HFF-Myc (cell line): ENCODE results near the gene EEF1G.
A peak's percentile ranks its signal among the peaks of the same experiment; 100 is the strongest.
"Not testable (repeated sequence)": the region's sequence is repeated elsewhere in the genome, so short reads cannot be mapped to it uniquely, and the experiment has no call there.

Experiments
- DNase-seq: peaks from one replicate; pipeline ENCODE4 v3.0.0-alpha.2; 2011; ENCODE audit warnings: low read depth; ENCODE audit errors: extremely low read depth
- H3K4me3 ChIP-seq: replicated peaks from 2 replicates; pipeline ENCODE4 v1.5.1; 2011; ENCODE audit warnings: low read depth, mild to moderate bottlenecking, control low read depth, low read length
- TF ChIP-seq, protein P1 (sequence below): IDR thresholded peaks from 2 replicates; pipeline ENCODE4 v1.5.1; 2012; ENCODE audit warnings: mild to moderate bottlenecking, low read depth, low read length, control low read depth; ENCODE audit errors: missing control alignments

EEF1G gene

DNA sequence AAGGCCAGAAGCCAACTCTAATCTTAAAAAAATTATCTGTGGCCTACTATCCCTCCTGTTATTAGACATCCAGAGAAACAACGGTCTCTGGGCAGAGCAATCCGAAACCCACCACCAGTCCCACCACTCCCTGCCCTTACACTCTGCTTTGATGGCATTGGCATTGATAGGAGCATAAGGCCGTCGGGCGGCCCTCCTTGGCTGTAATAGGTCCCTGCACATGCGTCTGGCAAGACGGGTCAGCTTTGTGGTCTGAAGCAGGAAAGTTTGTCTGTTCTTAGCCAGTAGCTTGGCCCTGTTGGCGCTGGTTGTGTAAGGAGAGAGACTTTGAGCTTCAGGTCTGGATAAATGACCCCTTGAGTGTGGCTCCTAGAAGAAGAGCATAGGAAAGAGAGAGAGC lies 21.4 kb upstream of the EEF1G start:
- no peak for DNase-seq
- H3K4me3 ChIP-seq = no peak overlapping the region
- TF ChIP-seq, protein P1, sequence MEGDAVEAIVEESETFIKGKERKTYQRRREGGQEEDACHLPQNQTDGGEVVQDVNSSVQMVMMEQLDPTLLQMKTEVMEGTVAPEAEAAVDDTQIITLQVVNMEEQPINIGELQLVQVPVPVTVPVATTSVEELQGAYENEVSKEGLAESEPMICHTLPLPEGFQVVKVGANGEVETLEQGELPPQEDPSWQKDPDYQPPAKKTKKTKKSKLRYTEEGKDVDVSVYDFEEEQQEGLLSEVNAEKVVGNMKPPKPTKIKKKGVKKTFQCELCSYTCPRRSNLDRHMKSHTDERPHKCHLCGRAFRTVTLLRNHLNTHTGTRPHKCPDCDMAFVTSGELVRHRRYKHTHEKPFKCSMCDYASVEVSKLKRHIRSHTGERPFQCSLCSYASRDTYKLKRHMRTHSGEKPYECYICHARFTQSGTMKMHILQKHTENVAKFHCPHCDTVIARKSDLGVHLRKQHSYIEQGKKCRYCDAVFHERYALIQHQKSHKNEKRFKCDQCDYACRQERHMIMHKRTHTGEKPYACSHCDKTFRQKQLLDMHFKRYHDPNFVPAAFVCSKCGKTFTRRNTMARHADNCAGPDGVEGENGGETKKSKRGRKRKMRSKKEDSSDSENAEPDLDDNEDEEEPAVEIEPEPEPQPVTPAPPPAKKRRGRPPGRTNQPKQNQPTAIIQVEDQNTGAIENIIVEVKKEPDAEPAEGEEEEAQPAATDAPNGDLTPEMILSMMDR = no peak

DNA sequence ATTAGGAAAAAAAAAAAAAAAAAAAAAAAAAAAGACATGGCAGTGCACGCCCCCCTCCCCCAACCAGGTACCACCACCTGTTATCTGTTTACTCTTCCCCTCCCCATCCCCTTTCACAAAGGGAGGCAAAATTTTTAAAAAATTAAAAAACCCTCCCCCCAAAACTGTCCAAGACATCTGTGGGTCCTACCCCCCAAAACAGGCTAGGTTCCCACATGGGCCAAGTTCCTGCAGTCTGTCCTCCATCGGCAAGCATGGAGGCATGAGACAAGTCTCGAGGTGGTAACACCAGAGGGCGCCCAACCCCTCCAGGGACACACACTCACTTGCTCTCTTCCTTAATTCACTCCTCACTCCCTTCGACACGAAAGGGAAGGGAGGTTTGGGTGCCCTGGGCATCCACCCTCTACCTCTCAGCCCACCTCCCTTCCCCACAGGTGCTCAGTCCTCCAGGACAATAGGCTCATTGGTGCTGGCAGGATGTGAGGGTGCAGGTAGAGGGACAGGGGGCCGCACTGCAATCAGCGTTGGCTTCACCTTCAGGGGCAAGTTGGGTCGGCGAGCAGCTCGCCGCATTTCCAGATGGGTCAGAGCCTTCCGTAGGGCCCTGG lies 19.8 kb upstream of the EEF1G start:
- TF ChIP-seq, protein P1 = peak; percentile 74
- DNase-seq = no peak

DNA sequence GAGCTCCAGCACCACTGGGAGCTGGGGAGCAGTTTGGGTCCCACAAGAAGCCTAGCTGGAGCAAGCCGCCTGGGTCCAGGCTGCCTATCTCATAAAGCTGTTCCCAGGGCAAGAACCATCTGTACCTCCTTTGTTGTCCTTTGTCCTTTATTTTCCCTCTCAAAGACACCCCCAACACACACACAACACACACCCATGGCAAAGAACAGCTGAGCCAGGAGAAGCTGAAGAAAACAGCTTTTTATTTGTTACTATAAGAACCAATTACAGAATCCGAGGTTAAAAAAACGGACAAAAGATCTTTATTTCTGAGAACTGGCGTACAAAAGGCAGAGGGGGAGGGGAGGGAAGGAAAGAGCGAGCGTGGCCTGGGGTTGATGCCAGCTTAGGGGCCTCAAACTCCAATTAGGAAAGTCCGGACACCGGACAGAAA lies 19.3 kb upstream of the EEF1G start:
- H3K4me3 ChIP-seq = no peak overlapping the region
- DNase-seq = no peak
- TF ChIP-seq, protein P1 = no peak

More for the DNA sequence above, 19.8 kb upstream of the EEF1G start:
- no peak overlapping the region for H3K4me3 ChIP-seq

DNA sequence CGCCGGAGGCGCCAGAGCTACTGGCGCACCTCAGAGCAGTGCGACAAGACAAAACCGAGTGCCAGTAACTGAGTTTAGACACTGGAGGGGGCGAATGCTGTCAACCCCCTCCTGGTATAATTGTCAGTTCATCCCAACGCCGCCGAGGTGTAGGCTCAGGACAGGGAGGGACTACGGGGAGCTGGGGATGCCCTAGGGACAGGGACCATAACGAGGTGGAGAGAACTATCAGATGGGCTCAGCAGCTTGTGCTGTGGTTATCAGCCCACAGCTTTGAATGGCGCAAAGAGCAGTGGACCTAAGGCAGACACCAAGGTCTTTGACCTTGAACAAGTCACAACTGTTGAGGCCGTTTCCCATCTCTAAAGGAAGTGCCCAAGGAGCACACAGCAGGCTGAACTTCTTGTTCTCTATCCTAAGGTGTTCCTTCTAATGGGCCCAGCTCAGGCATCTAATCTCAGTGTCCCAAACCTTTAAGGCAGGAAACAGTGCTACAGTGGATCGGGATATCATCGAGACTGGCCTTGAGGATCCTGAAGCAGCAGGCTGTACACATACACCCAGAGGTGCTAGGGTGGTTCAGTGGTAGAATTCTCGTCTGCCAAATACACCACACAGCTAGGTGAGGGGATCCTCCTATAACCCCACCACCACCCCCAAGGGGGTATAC lies 18.6 kb upstream of the EEF1G start:
- DNase-seq = no peak
- peak overlapping the region; percentile 94 for H3K4me3 ChIP-seq
- TF ChIP-seq, protein P1 = no peak

DNA sequence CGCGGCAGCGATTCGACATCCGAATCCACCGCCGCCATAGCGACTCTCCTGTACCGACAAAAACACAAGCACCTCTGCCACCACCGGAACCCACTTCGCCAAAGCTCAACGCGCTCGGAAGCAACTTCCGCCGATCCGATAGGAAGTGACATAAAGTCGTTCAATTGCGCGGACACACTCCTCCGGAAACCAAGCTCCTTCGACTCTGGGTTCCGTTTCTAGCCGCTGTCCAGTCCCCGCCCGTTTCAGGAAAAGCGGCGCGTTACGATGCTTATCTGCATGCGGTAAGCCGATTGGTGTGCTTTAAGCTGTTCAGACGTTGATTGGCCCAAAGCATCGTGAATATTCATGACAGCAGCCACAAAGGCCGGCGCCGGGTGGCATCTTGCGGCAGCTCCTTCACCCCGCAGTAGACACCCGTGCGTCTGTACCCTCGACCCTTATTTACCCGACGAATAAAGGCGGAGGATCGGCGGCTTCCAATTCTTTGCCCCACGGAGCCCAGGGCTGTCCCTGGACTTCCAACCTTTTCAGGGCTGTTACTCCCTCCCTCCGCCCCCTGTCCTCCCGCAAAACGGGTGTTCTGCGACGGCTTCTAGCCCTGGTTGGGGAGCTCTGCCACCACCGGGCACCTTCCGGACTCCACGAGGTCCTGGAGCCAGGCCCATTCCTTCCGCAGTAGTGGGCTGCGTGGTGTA lies 17.9 kb upstream of the EEF1G start, which contains the start of gene TUT1:
TSS of gene TUT1 (minus strand) at position 76 of the 698 bp plus-strand sequence. CDS start at position 38, 38 bp downstream.
- TF ChIP-seq, protein P1 = no peak
- peak; percentile 98 for DNase-seq
- H3K4me3 ChIP-seq = peak within 1 kb of the TSS; percentile 94

DNA sequence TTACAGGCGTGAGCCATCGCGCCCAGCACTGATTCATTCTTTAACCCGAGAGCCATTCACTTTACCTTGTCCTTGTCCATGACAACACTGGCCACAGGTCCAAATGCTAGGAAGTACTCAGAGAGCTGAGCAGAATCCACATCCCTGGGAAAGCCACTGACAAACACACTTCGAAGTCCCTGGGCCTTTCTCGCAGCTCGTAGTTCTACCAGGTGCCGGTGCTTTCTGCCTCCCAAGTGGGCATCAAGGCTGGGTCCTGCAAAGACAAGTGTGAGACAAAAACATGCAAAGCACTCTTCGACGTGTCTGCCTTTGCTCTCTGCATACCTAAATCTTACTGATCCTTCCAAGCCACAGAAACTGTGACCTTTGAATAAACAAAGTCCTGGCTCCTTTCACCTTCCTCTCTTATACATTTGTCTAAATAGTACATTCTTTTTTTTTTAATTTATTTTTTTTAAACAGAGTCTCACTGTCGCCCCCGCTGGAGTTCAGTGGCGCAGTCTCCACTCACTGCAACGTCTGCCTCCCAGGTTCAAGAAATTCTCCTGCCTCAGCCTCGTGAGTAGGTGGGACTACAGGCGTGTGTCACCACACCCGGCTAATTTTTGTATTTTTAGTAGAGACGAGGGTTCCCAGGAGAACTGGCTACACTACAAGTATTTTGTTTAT lies 15.4 kb upstream of the EEF1G start:
- TF ChIP-seq, protein P1 = peak; percentile 35
- no peak for DNase-seq
- H3K4me3 ChIP-seq = no peak overlapping the region

DNA sequence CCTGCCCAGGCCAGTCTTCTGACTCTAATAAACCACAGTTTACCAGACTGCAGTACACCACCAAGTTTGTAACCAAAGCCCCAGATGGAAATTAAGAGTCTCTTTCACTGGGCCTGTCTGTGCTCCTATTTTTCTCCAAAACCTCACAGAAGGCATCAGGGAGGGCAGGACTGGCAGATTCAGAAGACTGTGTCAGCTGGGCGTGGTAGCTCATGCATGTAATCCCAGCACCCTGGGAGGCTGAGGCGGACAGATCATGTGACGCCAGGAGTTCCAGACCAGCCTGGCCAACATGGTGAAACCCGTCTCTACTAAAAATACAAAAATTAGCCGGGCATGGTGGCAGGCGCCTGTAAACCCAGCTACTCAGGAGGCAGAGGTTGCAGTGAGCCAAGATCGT lies 11.7 kb upstream of the EEF1G start:
- not testable (repeated sequence) for H3K4me3 ChIP-seq

DNA sequence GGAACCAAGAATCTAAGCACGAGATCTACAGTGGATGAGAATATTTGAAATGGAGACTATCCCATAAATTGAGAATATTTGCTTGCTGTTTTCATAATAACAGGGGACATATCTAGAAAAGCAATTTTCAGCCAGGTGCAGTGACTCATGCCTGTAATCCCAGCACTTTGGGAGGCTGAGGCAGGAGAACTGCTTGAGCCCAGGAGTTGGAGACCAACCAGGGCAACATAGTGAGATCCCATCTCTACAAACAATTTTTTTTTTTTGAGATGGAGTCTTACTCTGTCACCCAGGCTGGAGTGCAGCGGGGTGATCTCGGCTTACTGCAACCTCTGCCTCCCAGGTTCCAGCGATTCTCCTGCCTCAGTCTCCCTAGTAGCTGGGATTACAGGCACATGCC lies 8.0 kb upstream of the EEF1G start:
- H3K4me3 ChIP-seq, DNase-seq: not testable (repeated sequence)

More for the DNA sequence above, 11.7 kb upstream of the EEF1G start:
- not testable (repeated sequence) for DNase-seq
